NB4 (cell line): Measurements from ENCODE around the gene CFAP251.

Source experiments
- DNase-seq: peaks from one replicate; pipeline ENCODE4 v3.0.0; 2010; ENCODE audit warnings: low read depth
- H3K4me3 ChIP-seq: one replicate; pipeline ENCODE4 v1.5.1; 2011; ENCODE audit warnings: mild to moderate bottlenecking, low read depth, low read length, moderate library complexity
- MYC ChIP-seq: IDR thresholded peaks from 2 replicates; pipeline ENCODE4 v1.6.1; 2011; ENCODE audit warnings: low read depth, low read length
- POLR2A ChIP-seq: IDR thresholded peaks from 2 replicates; pipeline ENCODE4 v1.6.1; 2011; ENCODE audit warnings: mild to moderate bottlenecking; ENCODE audit not compliant: insufficient read length; ENCODE audit errors: extremely low read depth
- TF ChIP-seq, protein P1 (sequence below): IDR thresholded peaks from one replicate; pipeline ENCODE4 v1.5.1; 2012; ENCODE audit warnings: low read depth, low read length
- TF ChIP-seq, protein P2 (sequence below): IDR thresholded peaks from 2 replicates; pipeline ENCODE4 v1.6.1; 2011; ENCODE audit warnings: low read depth, low read length

The CFAP251 gene

DNA sequence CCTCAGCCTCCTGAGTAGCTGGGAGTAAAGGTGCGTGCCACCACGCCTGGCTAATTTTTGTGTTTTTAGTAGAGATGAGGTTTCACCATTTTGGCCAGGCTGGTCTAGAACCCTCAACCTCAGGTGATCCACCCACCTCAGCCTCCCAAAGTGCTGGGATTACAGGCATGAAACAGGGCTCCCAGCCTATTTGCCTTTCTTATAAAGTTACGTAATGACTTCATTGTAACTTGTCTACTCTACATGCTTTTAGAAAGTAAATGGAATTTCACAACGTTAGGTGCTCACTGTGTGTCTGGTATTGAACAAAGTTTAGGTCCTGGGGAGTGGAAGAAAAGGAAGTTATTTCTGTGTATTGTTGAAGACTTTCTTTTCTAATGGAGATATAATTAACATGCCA, 12.5 kb downstream of the CFAP251 start:
- H3K4me3 ChIP-seq, result no peak overlapping the region
- TF ChIP-seq, protein P1, sequence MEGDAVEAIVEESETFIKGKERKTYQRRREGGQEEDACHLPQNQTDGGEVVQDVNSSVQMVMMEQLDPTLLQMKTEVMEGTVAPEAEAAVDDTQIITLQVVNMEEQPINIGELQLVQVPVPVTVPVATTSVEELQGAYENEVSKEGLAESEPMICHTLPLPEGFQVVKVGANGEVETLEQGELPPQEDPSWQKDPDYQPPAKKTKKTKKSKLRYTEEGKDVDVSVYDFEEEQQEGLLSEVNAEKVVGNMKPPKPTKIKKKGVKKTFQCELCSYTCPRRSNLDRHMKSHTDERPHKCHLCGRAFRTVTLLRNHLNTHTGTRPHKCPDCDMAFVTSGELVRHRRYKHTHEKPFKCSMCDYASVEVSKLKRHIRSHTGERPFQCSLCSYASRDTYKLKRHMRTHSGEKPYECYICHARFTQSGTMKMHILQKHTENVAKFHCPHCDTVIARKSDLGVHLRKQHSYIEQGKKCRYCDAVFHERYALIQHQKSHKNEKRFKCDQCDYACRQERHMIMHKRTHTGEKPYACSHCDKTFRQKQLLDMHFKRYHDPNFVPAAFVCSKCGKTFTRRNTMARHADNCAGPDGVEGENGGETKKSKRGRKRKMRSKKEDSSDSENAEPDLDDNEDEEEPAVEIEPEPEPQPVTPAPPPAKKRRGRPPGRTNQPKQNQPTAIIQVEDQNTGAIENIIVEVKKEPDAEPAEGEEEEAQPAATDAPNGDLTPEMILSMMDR, result no peak
- TF ChIP-seq POLR2A, result no peak
- no peak for TF ChIP-seq MYC
- TF ChIP-seq, protein P2, sequence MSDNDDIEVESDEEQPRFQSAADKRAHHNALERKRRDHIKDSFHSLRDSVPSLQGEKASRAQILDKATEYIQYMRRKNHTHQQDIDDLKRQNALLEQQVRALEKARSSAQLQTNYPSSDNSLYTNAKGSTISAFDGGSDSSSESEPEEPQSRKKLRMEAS, result no peak
- peak; percentile 26 for DNase-seq

DNA sequence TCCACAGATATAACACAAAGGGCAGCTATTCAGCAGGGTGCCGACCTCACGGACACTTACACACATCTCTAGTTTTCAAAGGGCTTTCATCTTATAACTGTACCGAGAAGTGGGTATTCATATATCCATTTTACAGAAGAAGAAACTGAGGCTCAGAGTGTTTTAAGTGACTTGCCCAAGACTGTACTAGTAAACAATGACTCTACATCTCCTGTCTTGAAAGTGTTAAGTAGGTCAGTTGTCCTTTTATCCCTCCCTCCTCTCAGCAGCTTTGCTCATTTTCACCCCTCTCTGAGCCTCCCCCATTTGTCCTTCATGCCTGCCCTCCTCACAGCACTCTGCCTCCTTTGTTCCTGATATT, 13.8 kb downstream of the CFAP251 start:
- TF ChIP-seq, protein P2, result no peak
- no peak for TF ChIP-seq MYC
- TF ChIP-seq, protein P1, result no peak
- no peak for TF ChIP-seq POLR2A
- no peak overlapping the region for H3K4me3 ChIP-seq
- no peak for DNase-seq

DNA sequence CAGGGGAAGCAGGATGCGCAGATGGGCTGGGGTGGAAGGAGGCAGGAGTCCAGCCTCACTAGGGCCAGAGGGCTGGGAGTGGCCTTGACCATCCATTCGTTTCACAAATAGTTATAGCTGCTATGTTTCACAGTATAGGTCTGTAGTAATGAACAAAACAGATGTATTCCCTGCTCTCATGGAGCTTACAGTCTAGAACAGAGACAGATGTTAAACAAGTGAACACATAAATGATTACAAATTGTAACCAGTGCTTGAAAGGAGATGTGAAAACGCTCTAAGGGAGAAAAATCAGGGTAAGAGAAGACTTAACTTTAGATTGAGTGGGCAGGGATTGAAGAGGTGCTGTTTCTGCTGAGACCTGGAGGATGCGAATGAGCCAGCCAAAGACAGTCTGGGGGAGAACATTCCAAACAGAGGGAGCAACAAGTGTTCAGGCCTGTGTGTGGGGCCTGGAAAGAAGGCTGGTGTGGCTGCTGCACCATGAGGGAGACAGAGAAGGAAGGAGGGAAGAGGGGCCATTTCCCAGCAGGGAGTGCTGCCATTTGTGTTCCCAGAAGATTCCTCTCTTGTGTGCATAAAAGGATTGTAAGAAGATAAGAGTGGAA, 14.6 kb downstream of the CFAP251 start:
- DNase-seq, result no peak
- TF ChIP-seq, protein P2, result no peak
- TF ChIP-seq POLR2A, result no peak
- H3K4me3 ChIP-seq, result no peak overlapping the region

DNA sequence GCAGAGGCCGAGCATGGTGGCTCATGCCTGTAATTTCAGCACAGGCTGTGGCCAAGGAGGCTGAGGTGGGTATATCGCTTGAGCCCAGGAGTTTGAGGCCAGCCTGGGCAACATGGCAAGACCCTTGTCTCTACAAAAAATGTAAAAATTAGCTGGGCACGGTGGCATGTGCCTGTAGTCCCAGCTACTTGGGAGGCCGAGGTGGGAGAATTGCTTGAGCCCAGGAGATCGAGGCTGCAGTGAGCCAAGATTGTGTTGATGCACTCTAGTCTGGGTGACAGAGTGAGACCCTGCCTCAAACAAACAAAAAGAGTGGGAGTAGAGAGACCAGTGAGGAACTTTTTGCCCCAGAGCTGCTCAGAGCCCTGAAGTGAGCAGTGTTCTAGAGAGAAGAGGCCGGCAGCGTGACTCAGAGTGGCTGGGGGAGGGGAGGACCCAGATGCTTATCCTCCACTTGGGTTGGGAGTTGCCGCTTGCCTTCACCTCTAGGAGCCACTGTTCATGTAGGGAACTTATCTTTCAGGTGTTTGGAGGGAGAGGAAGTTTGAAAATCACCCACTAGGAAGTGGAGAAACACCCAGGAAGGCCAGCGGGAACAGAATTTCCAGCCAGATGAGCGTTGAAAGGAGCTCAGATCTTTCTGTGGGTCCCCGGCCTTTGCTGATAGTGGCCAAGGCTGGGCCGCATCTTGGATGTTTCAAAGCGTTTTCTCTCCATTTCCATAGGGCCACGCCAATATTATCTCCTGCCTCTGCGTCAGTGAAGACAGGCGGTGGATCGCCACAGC, 15.3 kb downstream of the CFAP251 start:
- no peak for TF ChIP-seq POLR2A
- TF ChIP-seq, protein P1, result no peak
- TF ChIP-seq MYC, result no peak
- TF ChIP-seq, protein P2, result no peak

DNA sequence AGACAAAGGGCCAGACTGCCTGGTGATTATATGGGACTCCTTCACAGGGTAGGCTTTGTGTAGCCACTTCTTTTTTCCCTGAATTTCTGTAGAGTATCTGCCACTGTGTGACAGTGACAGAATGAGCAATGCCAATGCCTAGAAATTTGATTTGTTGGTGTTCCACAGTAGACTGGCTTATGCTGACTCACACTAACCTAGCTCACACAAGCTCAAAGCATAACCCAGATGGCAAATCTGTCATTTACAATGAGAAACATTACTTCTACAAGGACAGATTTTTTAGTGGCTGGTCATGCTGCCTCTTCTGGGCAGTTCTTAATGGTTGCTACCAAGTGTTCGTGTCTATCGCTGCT, 15.9 kb downstream of the CFAP251 start:
- TF ChIP-seq POLR2A, result no peak
- TF ChIP-seq, protein P2, result no peak
- TF ChIP-seq, protein P1, result no peak
- no peak for TF ChIP-seq MYC
- no peak for DNase-seq
- no peak overlapping the region for H3K4me3 ChIP-seq

More for the DNA sequence above, 15.3 kb downstream of the CFAP251 start:
- DNase-seq, result peak; percentile 34
- H3K4me3 ChIP-seq, result no peak overlapping the region

DNA sequence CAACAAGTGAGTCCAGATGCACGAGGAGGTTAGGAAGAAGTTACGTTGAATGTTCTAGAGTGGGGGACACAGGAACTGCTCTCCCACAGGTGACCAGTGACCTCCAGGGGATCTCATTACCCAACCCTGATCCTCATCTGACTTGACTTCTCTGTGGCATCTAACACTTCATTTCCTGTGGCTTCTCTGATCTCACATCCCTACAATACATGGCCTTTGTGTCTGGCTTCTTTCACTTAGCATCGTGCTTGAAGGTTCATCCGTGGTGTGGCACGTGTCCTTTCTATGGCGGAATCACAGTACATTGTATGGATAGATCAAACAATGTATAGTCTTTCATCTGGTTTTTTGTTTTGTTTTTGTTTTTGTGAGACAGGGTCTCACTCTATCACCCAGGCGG, 19.3 kb downstream of the CFAP251 start:
- no peak for TF ChIP-seq MYC
- TF ChIP-seq, protein P1, result no peak
- H3K4me3 ChIP-seq, result no peak overlapping the region
- DNase-seq, result no peak
